ENCODE data around the gene PLEKHM2.

Gene PLEKHM2

GRCh38 chr1:15760520-15761211, 76.5 kb downstream of the PLEKHM2 start:
- no peak for DNase-seq (ENCODE audit: low read depth)

DNA sequence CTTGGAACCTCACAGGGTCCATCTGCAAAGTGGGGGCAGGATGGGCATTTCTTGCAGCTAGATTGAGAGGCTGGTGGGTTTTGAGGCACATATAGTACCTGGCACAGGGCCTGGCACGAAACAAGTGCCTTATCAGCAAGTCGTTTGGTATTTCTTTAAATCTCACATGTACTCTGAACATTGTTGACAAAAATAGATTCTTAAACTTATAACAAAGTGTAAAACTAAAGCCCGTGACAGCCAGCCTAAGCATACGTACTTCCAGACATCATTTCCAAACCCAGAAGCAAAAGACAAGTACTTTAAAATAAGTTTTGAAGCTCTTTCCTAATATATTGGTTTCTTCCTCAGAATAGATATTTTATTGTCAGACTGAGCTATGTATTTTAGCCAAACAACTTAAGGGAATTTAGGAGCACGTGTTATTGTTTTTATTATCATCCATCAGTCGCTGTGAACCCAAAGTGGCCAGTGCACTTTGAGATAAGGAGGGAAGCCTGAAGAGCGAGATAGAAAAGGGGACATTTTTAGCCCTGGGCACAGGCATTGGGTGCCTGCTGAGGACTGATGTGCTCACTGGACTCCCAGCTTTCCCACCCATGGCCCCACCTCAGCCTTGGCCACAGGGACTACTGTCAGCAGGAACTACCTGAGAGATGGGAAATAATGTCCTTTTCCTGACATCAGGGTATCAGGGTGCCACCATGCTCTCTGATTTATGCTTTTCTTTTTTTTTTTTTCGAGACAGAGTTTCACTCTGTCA, 77.4 kb downstream of the PLEKHM2 start:
- DNase-seq (ENCODE audit: low read depth), result no peak

DNA sequence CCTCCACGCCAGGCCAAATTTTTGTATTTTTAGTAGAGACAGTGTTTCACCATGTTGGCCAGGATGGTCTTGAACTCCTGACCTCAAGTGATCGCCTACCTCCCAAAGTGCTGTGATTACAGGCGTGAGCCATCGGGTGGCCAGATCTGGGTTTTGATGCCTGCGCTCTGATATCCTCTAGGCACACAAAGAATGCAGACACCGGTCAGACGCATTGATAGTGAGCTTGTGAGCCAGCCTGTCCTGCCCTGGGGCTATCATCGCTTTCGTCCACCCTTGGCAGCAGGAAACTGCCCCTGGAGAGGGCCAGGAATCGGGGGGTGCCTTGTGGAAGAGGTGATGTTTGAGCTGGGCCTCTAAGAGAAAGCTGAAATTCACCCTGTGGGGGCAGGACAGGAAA, 78.4 kb downstream of the PLEKHM2 start:
- no peak for DNase-seq (ENCODE audit: low read depth)

GRCh38 chr1:15764269-15764764, 80.2 kb downstream of the PLEKHM2 start:
- DNase-seq (ENCODE audit: low read depth), result no peak

GRCh38 chr1:15764890-15765289, 80.8 kb downstream of the PLEKHM2 start:
- no peak for DNase-seq (ENCODE audit: low read depth)

GRCh38 chr1:15765495-15766194, 81.5 kb downstream of the PLEKHM2 start:
- no peak for DNase-seq (ENCODE audit: low read depth)

GRCh38 chr1:15767941-15768340, 83.8 kb downstream of the PLEKHM2 start:
- no peak for DNase-seq (ENCODE audit: low read depth)

DNA sequence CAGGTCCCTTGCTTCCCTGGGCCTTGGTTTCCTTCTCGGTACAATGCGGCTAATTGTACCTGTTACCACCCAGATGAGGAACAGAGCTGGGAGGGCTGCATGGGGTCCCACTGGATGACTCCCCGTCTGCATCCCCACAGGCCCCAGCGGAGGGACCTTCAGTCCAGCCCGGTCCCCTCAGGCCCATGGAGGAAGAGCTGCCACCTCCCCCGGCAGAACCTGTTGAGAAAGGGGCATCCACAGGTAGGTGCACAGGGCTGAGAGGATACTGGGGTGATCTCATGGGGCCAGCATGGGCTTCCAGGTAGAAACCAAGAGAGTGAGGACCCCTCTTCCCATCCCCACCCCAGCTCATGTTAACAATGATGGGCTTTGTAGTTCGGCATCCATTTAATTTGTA, 84.3 kb downstream of the PLEKHM2 start:
- no peak for DNase-seq (ENCODE audit: low read depth)

DNA sequence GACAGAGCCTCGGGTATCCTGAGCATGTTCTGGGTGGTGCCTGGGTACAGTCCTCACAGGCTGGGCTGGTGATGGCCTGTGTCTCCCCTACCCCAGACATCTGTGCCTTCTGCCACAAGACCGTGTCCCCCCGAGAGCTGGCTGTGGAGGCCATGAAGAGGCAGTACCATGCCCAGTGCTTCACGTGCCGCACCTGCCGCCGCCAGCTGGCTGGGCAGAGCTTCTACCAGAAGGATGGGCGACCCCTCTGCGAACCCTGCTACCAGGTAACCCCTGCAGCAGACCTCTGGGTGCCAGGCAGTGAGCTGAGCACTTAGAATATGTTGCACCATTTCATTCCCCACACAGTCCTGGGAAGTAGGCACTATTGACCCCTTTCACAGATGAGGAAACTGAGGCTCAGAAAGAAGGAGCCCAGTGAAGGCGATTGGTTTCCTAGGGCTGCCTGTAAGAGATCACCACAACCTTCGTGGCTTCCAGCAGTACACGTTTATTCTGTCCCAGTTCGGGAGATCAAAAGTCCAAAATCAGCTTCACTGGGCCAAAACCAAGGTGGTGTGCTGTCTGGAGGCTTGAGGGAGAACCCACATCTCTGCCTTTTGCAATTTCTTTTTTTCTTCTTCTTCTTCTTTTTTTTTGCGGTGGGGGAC, 86.3 kb downstream of the PLEKHM2 start:
- no peak for DNase-seq (ENCODE audit: low read depth)

- DNase-seq (ENCODE audit: low read depth), result no peak
Observed at GRCh38 chr1:15771836-15772515, 87.9 kb downstream of the PLEKHM2 start.

GRCh38 chr1:15775706-15776105, 91.6 kb downstream of the PLEKHM2 start:
- DNase-seq (ENCODE audit: low read depth), result no peak

DNA sequence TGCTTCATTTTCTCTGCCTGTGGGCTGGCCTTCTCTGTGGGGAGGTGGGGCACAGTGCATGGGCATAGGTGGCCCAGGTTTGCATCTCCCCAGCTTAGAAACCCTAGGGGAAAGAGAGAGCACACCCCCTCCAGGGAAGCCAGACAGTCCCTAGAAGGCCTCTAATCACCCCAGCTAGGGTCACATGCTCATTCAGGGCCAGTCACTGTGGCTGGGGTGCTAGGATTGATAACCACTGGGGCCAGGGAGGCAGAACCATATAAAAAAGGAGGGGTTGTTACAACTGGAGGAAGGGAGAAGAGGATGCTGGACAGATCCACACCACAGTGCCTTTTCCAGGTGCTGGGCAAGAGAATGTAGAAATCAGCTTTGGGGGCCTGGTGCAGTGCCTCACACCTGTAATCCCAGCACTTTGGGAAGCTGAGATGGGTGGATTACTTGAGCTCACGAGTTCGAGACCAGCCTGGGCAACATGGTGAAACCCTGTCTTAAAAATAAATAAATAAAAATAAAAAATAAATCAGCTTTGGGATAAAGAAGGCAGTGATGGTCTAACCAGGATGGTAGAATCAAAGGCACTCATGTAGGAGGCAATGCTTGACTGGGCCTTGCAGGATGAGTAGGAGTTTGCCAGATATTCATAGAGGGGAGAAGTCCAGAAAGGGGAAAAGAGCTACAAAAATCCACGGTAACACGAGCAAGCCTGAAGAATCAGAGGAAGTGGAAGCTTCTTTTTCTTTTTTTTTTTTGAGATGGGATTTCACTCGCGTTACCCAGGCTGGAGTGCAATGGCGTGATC, 94.0 kb downstream of the PLEKHM2 start:
- no peak for DNase-seq (ENCODE audit: low read depth)
